GM12875 (cell line): ENCODE data around the gene COIL.

ENCODE experiments used
- H3K4me3 ChIP-seq: one replicate; pipeline ENCODE4 v1.5.1; 2011; ENCODE audit warnings: low read depth, low read length, control low read depth
- TF ChIP-seq, protein P1 (sequence below): IDR thresholded peaks from 2 replicates; pipeline ENCODE4 v1.5.1; 2011; ENCODE audit warnings: low read depth, mild to moderate bottlenecking, control low read depth, inconsistent platforms, low read length, moderate library complexity, borderline replicate concordance; ENCODE audit not compliant: insufficient read depth

COIL gene

DNA sequence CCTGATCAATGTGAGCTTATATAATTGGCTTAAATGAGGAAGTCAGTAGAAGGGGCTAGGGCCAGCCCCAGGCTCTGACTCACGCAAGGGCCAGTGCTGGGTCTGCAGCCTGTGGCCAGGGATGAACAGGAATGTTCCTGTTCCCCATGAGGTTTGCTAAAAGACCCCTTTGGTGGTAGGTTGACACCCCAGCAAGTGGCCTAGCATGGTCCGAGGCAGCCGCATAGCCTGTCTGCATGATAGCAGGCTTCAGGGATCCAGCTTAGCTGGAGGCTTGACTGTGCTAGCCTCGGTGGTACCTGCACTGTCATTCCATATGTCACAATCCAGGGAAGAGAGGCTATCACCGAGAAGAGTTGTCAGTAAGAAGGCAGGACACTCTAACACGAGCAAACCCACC is 70.5 kb downstream of the COIL start:
- H3K4me3 ChIP-seq, result no peak overlapping the region
- TF ChIP-seq, protein P1, sequence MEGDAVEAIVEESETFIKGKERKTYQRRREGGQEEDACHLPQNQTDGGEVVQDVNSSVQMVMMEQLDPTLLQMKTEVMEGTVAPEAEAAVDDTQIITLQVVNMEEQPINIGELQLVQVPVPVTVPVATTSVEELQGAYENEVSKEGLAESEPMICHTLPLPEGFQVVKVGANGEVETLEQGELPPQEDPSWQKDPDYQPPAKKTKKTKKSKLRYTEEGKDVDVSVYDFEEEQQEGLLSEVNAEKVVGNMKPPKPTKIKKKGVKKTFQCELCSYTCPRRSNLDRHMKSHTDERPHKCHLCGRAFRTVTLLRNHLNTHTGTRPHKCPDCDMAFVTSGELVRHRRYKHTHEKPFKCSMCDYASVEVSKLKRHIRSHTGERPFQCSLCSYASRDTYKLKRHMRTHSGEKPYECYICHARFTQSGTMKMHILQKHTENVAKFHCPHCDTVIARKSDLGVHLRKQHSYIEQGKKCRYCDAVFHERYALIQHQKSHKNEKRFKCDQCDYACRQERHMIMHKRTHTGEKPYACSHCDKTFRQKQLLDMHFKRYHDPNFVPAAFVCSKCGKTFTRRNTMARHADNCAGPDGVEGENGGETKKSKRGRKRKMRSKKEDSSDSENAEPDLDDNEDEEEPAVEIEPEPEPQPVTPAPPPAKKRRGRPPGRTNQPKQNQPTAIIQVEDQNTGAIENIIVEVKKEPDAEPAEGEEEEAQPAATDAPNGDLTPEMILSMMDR, result no peak
